GM12878 (cell line): ENCODE data around the gene CARMIL3. TPM values are rescaled to one million over a fixed set of nuclear protein-coding genes. Genes with fewer than 3 reads are reported as not detected.

ENCODE experiments used
- ATAC-seq: fragments of 200-7000 bp; cut with Tn5 transposase; 3 replicates; pipeline ENCODE4 v1.9.1; 2020; ENCODE audit warnings: mild to moderate bottlenecking, moderate library complexity
- BruUV-seq: library from RNA; stranded (reverse); fragments of 400-500 nt; replicated peaks from 2 replicates; lab custom pipeline; 2021; lab: Mats Ljungman, UMichigan
- CTCF ChIA-PET: fragments of 300-600 bp; sonication (Branson Sonifier 250); formaldehyde crosslinking; extraction: SDS; loops from one replicate; lab custom pipeline; 2021; ENCODE audit warnings: inconsistent platforms; lab: Yijun Ruan, JAX
- POLR2A ChIA-PET: fragments of 350-600 bp; formaldehyde crosslinking; extraction: SDS; loops from one replicate; lab custom pipeline; 2021; ENCODE audit warnings: inconsistent platforms; lab: Charles Lee
- RAD21 ChIA-PET: fragments of 300-600 bp; sonication (Branson Sonifier 250); formaldehyde crosslinking; loops from one replicate; lab custom pipeline; 2023; ENCODE audit warnings: antibody characterized with exemption; ENCODE audit not compliant: unreplicated experiment; lab: Charles Lee
- SMC1A ChIA-PET: fragments of 300-600 bp; sonication (Branson Sonifier 250); formaldehyde crosslinking; loops from one replicate; lab custom pipeline; 2023; ENCODE audit not compliant: unreplicated experiment, uncharacterized antibody; lab: Charles Lee
- DNase-seq: peaks from one replicate; pipeline ENCODE4 v3.0.0-alpha.2; 2011; ENCODE audit warnings: low read depth, low spot score
- FAIRE-seq: peaks from 3 replicates; lab custom pipeline; 2011; peaks lifted over from hg19 to GRCh38; lab: Jason Lieb, UNC
- H2AFZ ChIP-seq: 2 replicates; pipeline ENCODE4 v1.6.0; 2011; ENCODE audit warnings: low read depth, low read length, control low read depth; ENCODE audit not compliant: control insufficient read depth
- H3K27ac ChIP-seq: 2 replicates; pipeline ENCODE4 v1.5.1; 2011; ENCODE audit warnings: control low read depth; ENCODE audit not compliant: control insufficient read depth, insufficient read depth
- H3K27me3 ChIP-seq, 2 experiments: replicated peaks in 1 of 2; 2 replicates each; pipeline versions ENCODE4 v1.6.0 to v1.6.1; 2011; ENCODE audit warnings: low read length in 1 of 2; ENCODE audit not compliant: control insufficient read depth in 2 of 2, insufficient read depth in 2 of 2
- H3K36me3 ChIP-seq, 2 experiments: 2 replicates each; pipeline ENCODE4 v1.5.1; 2011; ENCODE audit warnings: low read length in 1 of 2; ENCODE audit not compliant: control insufficient read depth in 2 of 2, insufficient read depth in 2 of 2
- H3K4me1 ChIP-seq: 2 replicates; pipeline ENCODE4 v1.6.1; 2011; ENCODE audit warnings: mild to moderate bottlenecking, low read length, moderate library complexity, mixed read lengths; ENCODE audit not compliant: control insufficient read depth, insufficient read depth
- H3K4me2 ChIP-seq: 2 replicates; pipeline ENCODE4 v1.6.0; 2011; ENCODE audit warnings: control low read depth; ENCODE audit not compliant: control insufficient read depth, insufficient read depth
- H3K4me3 ChIP-seq: fragments of 200-600 bp; sonication (generic); 2 replicates; pipeline ENCODE4 v1.5.1; 2016
- H3K79me2 ChIP-seq: 2 replicates; pipeline ENCODE4 v1.6.0; 2011; ENCODE audit warnings: low read length; ENCODE audit not compliant: control insufficient read depth, insufficient read depth
- H3K9ac ChIP-seq: 2 replicates; pipeline ENCODE4 v1.8.0; 2011; ENCODE audit warnings: low read length, control low read depth, mixed read lengths; ENCODE audit not compliant: control insufficient read depth, insufficient read depth
- H3K9me3 ChIP-seq: replicated peaks from 3 replicates; pipeline ENCODE4 v1.5.1; 2011; ENCODE audit warnings: mild to moderate bottlenecking, low read length; ENCODE audit not compliant: control insufficient read depth, insufficient read depth
- H4K20me1 ChIP-seq: 2 replicates; pipeline ENCODE4 v1.6.0; 2011; ENCODE audit not compliant: control insufficient read depth, insufficient read depth
- BCL11A ChIP-seq: IDR thresholded peaks from 2 replicates; pipeline ENCODE4 v1.6.1; 2011; ENCODE audit warnings: low read depth, low read length
- IRF5 ChIP-seq: fragments of 450-650 bp; IDR thresholded peaks from 2 replicates; pipeline ENCODE4 v1.6.1; 2017; ENCODE audit warnings: borderline replicate concordance
- MTA3 ChIP-seq: IDR thresholded peaks from 2 replicates; pipeline ENCODE4 v1.6.1; 2012; ENCODE audit warnings: low read length, inconsistent platforms, borderline replicate concordance
- ZZZ3 ChIP-seq: IDR thresholded peaks from 2 replicates; pipeline ENCODE4 v1.6.1; 2011; ENCODE audit warnings: low read depth; ENCODE audit not compliant: control insufficient read depth, insufficient read length
- WGBS: methylation state at CpG from one replicate; pipeline ENCODE4 v1.1.6; 2016; ENCODE audit warnings: low lambda C conversion rate; ENCODE audit not compliant: insufficient replicate concordance, insufficient coverage; ENCODE audit errors: missing lambda C conversion rate; 5-methylcytosine and 5-hydroxymethylcytosine counted together
- in situ Hi-C: fragments of 300-500 bp; cut with MboI; formaldehyde crosslinking; loops from 9 replicates; pipeline ENCODE4 v1.14.3; 2018; ENCODE audit warnings: mixed read lengths
- intact Hi-C: fragments of 100-400 bp; cut with micrococcal nuclease; formaldehyde crosslinking; loops from one replicate; pipeline ENCODE4 v1.14.2; 2022; ENCODE audit not compliant: unreplicated experiment
- polyA plus RNA-seq, 11 experiments: library from polyadenylated mRNA; depleted of rRNA in 4 of 11; unstranded in 6 of 11; stranded (reverse) in 5 of 11; fragments of >200 nt; fragmentation: Nextera tagmentation in 4 of 11; fragmentation: Illumina TruSeq in 1 of 11; extraction: Ambion mirVana in 4 of 11; extraction: Trizol in 1 of 11; gene quantifications; 1 replicate in 1 of 11; 2 replicates in 10 of 11; pipeline versions ENCODE4 v1.2.1 to v1.2.3, GENCODE V29; 2011 to 2016; ENCODE audit warnings: inconsistent platforms in 2 of 11, missing spikeins in 2 of 11, low read depth in 1 of 11
- total RNA-seq, 4 experiments: library from RNA; depleted of rRNA in 3 of 4; stranded (reverse); fragments of >200 nt in 3 of 4; fragmentation: Illumina TruSeq in 1 of 4; extraction: Trizol in 1 of 4; gene quantifications; 2 replicates each; pipeline versions ENCODE4 v1.2.1 to v1.2.3, GENCODE V29; 2013 to 2021
- TF ChIP-seq, protein P1 (sequence below), 3 experiments: IDR thresholded peaks in 2 of 3; conservative IDR thresholded peaks in 1 of 3; 2 replicates each; pipeline ENCODE4 v1.5.1; 2011; ENCODE audit warnings: low read depth in 3 of 3, low read length in 3 of 3, mild to moderate bottlenecking in 3 of 3, control low read depth in 2 of 3, moderate library complexity in 2 of 3, inconsistent platforms in 1 of 3, mixed read lengths in 1 of 3; ENCODE audit not compliant: control insufficient read depth in 2 of 3, insufficient read depth in 1 of 3; ENCODE audit errors: extremely low read depth in 1 of 3
- TF ChIP-seq, protein P2 (sequence below): fragments of 450-650 bp; IDR thresholded peaks from 2 replicates; pipeline ENCODE4 v1.6.1; 2014; ENCODE audit warnings: mild to moderate bottlenecking

CARMIL3 gene
- total and polyA plus RNA-seq, 10 of the 15 experiments (the other 5 are each of a cell fraction or from before 2014, with no cell fraction given): 0.09 to 0.32 (median 0.25) TPM; not detected in 3

DNA sequence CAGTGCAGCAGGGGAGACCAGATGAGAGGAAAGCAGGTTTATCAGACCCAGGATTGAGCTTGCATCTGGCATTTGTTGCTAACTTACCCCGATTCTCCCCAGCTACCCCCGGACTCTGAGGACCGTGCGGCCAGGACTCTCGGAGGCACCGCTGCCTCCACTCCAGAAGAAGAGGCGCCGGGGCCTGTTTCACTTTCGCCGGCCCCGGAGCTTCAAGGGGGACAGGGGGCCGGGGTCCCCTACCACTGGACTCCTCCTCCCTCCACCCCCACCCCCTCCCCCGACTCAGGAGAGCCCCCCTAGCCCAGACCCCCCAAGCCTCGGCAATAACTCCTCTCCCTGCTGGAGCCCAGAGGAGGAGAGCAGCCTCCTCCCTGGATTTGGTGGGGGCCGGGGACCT, 13.0 kb downstream of the CARMIL3 start:
- TF ChIP-seq MTA3 (no peak), BCL11A (no peak), IRF5 (no peak), ZZZ3 (no peak)
- TF ChIP-seq, protein P1, sequence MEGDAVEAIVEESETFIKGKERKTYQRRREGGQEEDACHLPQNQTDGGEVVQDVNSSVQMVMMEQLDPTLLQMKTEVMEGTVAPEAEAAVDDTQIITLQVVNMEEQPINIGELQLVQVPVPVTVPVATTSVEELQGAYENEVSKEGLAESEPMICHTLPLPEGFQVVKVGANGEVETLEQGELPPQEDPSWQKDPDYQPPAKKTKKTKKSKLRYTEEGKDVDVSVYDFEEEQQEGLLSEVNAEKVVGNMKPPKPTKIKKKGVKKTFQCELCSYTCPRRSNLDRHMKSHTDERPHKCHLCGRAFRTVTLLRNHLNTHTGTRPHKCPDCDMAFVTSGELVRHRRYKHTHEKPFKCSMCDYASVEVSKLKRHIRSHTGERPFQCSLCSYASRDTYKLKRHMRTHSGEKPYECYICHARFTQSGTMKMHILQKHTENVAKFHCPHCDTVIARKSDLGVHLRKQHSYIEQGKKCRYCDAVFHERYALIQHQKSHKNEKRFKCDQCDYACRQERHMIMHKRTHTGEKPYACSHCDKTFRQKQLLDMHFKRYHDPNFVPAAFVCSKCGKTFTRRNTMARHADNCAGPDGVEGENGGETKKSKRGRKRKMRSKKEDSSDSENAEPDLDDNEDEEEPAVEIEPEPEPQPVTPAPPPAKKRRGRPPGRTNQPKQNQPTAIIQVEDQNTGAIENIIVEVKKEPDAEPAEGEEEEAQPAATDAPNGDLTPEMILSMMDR (IDR thresholded peaks at IDR 0.05 in 2 of 3, conservative IDR thresholded peaks at IDR 0.05 in 1 of 3; ENCODE audit: control insufficient read depth in 2 of 3, extremely low read depth in 1 of 3, insufficient read depth in 1 of 3, low read depth in 3 of 3, low read length in 3 of 3): no peak
- TF ChIP-seq, protein P2, sequence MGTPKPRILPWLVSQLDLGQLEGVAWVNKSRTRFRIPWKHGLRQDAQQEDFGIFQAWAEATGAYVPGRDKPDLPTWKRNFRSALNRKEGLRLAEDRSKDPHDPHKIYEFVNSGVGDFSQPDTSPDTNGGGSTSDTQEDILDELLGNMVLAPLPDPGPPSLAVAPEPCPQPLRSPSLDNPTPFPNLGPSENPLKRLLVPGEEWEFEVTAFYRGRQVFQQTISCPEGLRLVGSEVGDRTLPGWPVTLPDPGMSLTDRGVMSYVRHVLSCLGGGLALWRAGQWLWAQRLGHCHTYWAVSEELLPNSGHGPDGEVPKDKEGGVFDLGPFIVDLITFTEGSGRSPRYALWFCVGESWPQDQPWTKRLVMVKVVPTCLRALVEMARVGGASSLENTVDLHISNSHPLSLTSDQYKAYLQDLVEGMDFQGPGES: no peak
- Histone ChIP-seq H3K27ac (no peak overlapping the region), H3K79me2 (no peaks in the 10 kb centered on the region), H3K9me3 (no peaks in the 10 kb centered on the region), H3K36me3 (no peaks in the 10 kb centered on the region), H3K4me2 (no peak overlapping the region), H3K4me1 (no peaks in the 10 kb centered on the region), H2AFZ (no peak overlapping the region), H3K9ac (no peak overlapping the region), H3K27me3 (peaks cover 0 to 2% of the 10 kb centered on the region in 2 experiments; a peak in 3 of 4 replicates), H3K4me3 (no peak overlapping the region), H4K20me1 (no peaks in the 10 kb centered on the region)
- ChIA-PET SMC1A (interaction anchor here (1.6 kb wide), 1 partner anchor 44 kb away, joined by 5 read pairs; no protein-coding TSS in a partner anchor), RAD21 (no interaction called here), CTCF (interaction anchor here (1.1 to 1.5 kb wide), 2 partner anchors 16 to 27 kb away, joined by 3 read pairs; no protein-coding TSS in a partner anchor), POLR2A (no interaction called here)
- intact Hi-C loops (no loop called here), in situ Hi-C loops (no loop called here)
- ATAC-seq (no peak), FAIRE-seq (no peak), DNase-seq (no peak)
- 74% methylated on average over 9 of the region's 15 CpGs for WGBS
- BruUV-seq: no TSS peak
